ENCODE measurements around the gene SGCA.
A peak's percentile ranks its signal among the peaks of the same experiment; 100 is the strongest.

SGCA gene

DNA sequence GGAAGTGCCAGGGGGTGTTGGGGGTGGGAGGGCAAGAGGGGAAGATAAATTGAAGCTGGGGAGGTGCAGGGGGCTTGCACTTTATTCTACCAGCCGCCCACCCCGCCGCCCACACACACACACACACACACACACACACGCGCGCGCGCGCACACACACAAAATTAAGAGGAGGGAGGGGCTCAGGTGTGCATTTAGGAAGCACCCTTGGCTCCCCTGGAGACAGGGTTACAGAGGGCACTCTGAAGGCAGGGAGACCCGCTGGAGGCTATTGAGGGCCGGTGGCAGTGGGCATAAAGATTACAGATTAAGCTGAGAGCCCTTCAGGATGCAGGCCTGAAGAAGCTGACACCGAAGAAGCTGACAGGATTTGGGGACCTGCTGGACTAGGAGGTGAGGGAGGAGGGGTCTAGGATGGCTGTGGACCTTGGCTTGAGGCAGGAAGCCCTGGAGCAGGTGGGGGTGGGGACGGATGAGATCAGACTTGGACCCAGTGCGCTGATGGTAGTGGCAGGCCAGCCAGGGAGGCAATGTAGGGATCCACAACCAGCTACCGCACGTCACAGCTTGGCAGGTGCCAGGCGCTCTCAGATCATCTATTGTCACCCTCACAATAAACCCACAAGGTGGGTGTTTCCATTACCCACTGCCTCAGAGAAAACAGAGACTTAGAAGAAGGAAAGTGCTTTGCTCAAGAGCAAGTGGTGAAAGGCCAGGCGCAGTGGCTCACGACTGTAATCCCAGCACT lies 35.1 kb upstream of the SGCA start:
- no peak for TF ChIP-seq CTCF (IDR thresholded peaks at IDR 0.05; ENCODE audit: low read depth, low read length)

DNA sequence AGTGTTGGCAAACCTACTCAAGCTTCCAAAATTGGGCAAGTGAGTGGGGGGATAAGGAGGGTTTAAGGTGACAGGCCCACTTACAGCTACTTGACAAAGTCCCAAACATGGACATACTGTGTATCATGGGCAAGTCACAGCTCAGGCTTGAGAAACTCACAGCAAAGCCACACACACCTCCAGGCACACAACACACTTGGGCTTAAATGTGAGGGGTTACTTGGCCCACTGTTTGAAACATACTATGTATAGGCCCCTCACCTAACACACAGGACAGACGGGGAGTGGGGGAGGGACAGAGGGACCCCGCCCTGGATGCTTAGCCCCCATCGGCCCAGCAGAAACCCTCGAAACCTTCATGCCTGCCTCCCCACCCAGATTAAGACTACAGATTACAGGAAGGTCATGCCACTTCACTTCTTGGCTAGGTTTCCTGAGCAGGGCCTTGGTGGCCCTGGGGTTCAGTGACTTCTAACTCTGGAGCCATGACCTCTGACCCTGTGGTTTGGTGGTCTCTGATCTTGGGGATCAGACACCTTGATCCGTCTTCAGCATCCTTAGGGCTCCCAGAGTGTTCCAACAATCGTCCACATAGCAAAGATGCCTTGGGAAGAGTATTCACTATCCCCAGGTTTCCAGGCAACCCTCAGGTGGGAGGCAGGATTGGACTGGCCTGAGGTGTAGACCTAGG lies 33.6 kb upstream of the SGCA start:
- TF ChIP-seq CTCF (IDR thresholded peaks at IDR 0.05; ENCODE audit: low read depth, low read length): no peak
- no peak overlapping the region for H3K4me3 ChIP-seq (ENCODE audit: low read depth, low read length)

More for the DNA sequence above, 35.1 kb upstream of the SGCA start:
- peak overlapping the region; percentile 63 for H3K4me3 ChIP-seq (ENCODE audit: low read depth, low read length)

- H3K4me3 ChIP-seq (ENCODE audit: low read depth, low read length): no peak overlapping the region
- no peak for TF ChIP-seq CTCF (IDR thresholded peaks at IDR 0.05; ENCODE audit: low read depth, low read length)
These were observed 32.6 kb upstream of the SGCA start for GRCh38 chr17:50133028-50133768.

GRCh38 chr17:50133769-50134099 lies 32.1 kb upstream of the SGCA start:
- no peak overlapping the region for H3K4me3 ChIP-seq (ENCODE audit: low read depth, low read length)
- no peak for TF ChIP-seq CTCF (IDR thresholded peaks at IDR 0.05; ENCODE audit: low read depth, low read length)

DNA sequence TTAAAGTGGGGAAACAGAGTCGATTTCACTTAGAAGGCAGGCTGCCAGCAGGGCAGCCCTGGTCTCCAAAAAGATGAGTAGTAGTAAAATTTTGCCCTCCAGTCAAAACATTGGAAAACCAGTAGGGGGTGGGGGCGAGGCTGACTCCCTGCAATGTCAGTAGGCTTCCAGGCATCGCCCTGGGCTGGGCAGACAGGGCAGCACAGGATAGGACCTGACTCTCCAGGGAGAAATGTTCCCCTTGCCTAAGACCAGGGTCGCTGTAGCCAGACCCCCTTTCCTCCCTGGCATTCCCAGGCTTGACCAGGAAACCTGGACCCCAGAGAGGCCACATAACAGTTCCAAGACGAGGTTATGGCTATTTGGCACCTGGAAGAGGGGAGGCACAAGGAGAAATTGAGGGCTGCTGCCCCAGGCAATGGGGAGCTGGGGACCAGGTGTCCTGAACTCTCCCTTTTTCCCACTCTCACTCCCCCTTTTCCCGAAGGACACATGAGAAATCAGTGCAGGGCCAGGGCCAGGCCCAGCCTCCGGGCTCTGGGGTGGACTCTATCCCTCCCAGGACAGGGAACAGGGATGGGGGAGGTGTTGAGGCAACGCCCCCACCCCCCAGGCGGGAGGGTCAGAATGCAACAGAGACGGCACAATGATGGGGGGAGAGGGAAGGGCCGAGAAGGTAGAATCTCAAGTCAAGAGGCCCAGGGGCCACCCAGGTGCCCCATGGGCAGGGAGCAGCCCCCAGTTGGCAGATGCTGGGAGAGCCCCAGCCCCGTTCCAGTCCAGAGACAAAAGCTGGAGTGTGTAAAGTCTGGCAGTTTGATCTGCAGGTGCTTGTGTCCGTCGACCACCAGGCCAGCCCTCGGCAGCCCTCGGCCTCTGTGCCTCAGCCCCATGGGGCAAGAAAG lies 31.3 kb upstream of the SGCA start:
- H3K4me3 ChIP-seq (ENCODE audit: low read depth, low read length): no peak overlapping the region
- TF ChIP-seq CTCF (IDR thresholded peaks at IDR 0.05; ENCODE audit: low read depth, low read length): no peak

- H3K4me3 ChIP-seq (ENCODE audit: low read depth, low read length): no peak overlapping the region
- no peak for TF ChIP-seq CTCF (IDR thresholded peaks at IDR 0.05; ENCODE audit: low read depth, low read length)
These were observed 30.3 kb upstream of the SGCA start for GRCh38 chr17:50135316-50136095.
